ENCODE data around the gene SCGB3A1. TPM values are rescaled to one million over a fixed set of nuclear protein-coding genes. Genes with fewer than 3 reads are reported as not detected.

Gene SCGB3A1
- total RNA-seq, 4 donors from 2014 or later = not detected

DNA sequence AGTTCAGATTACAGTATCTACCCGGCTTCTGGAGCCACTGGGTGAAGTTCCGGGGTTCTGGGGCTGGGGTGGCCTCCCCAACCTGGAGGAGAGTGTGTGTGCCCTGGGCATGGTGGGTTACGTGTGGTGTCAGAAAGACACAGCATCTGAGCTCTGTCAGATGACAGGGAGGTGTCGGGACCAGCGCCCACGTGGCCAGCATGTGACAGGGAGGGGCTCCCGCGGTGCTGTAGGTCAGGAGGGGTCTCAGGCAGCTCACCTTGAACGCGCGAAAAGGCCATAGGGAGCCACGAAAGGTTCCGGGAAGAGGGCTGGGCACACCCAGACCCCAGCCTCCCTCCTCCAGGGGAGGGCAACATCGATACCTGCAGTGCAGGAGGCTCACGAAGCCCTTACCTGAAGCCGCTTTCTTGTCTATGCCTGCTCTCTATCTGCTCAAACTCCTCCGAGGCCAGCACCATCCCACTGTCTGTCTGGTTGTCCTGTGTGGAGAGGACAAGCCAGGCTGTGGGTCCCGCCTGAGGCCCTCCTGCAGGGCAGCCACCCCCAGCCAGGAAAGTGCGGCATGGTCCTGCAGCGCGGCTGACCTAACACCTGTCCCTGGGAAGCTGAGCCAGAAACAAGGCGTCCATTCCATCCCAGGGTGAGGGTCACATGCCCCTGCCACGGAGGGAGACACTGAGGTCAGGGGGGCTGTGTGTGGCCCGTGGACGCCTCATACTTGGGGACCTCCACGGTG lies 17.4 kb upstream of the SCGB3A1 start:
- no peaks in the 10 kb centered on the region for H3K4me1 ChIP-seq
- ATAC-seq = no peak

GRCh38 chr5:180607861-180608571 lies 16.7 kb upstream of the SCGB3A1 start:
- Histone ChIP-seq H3K4me3 (no peak overlapping the region), H3K4me1 (no peaks in the 10 kb centered on the region), H3K27ac (no peak overlapping the region), H3K9me3 (no peaks in the 10 kb centered on the region), H3K27me3 (peaks cover 0 to 3% (median 0%) of the 10 kb centered on the region in 3 donors), H3K36me3 (no peaks in the 10 kb centered on the region)
- DNase-seq = no peak
- in situ Hi-C loops (cut with MboI; ENCODE audit: low sequenced_read_pairs in 4 of 4) = no loop called here
- no peak for ATAC-seq
- intact Hi-C loops (cut with DNase I; ENCODE audit: low total_unique reads) = no loop called here
- TF ChIP-seq, protein P1, sequence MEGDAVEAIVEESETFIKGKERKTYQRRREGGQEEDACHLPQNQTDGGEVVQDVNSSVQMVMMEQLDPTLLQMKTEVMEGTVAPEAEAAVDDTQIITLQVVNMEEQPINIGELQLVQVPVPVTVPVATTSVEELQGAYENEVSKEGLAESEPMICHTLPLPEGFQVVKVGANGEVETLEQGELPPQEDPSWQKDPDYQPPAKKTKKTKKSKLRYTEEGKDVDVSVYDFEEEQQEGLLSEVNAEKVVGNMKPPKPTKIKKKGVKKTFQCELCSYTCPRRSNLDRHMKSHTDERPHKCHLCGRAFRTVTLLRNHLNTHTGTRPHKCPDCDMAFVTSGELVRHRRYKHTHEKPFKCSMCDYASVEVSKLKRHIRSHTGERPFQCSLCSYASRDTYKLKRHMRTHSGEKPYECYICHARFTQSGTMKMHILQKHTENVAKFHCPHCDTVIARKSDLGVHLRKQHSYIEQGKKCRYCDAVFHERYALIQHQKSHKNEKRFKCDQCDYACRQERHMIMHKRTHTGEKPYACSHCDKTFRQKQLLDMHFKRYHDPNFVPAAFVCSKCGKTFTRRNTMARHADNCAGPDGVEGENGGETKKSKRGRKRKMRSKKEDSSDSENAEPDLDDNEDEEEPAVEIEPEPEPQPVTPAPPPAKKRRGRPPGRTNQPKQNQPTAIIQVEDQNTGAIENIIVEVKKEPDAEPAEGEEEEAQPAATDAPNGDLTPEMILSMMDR (IDR thresholded peaks at IDR 0.05 in 4 of 5, conservative IDR thresholded peaks at IDR 0.05 in 1 of 5) = no peak
- TF ChIP-seq POLR2A (IDR thresholded peaks at IDR 0.05) = no peak

More for the DNA sequence above, 17.4 kb upstream of the SCGB3A1 start:
- in situ Hi-C loops (cut with MboI; ENCODE audit: low sequenced_read_pairs in 4 of 4) (no loop called here), intact Hi-C loops (cut with DNase I; ENCODE audit: low total_unique reads) (no loop called here)
- DNase-seq = no peak
- Histone ChIP-seq H3K9me3 (no peaks in the 10 kb centered on the region), H3K4me3 (no peak overlapping the region), H3K27ac (no peak overlapping the region), H3K27me3 (peaks cover 0 to 3% (median 0%) of the 10 kb centered on the region in 3 donors), H3K36me3 (no peaks in the 10 kb centered on the region)
- no peak for TF ChIP-seq POLR2A (IDR thresholded peaks at IDR 0.05)
- TF ChIP-seq, protein P1 (IDR thresholded peaks at IDR 0.05 in 4 of 5, conservative IDR thresholded peaks at IDR 0.05 in 1 of 5) = no peak

- ATAC-seq = no peak
- in situ Hi-C loops (cut with MboI; ENCODE audit: low sequenced_read_pairs in 4 of 4) = no loop called here
- DNase-seq = no peak
Observed at GRCh38 chr5:180606215-180606785, 15.0 kb upstream of the SCGB3A1 start.

GRCh38 chr5:180605554-180606214 lies 14.4 kb upstream of the SCGB3A1 start:
- intact Hi-C loops (cut with DNase I; ENCODE audit: low total_unique reads) (no loop called here), in situ Hi-C loops (cut with MboI; ENCODE audit: low sequenced_read_pairs in 4 of 4) (no loop called here)
- no peaks in the 10 kb centered on the region for H3K36me3 ChIP-seq
- no peaks in the 10 kb centered on the region for H3K4me1 ChIP-seq
- H3K9me3 ChIP-seq = no peaks in the 10 kb centered on the region
- no peak for ATAC-seq
- DNase-seq = no peak
- H3K4me3 ChIP-seq = no peak overlapping the region
- no peak overlapping the region for H3K27ac ChIP-seq
- H3K27me3 ChIP-seq = peaks cover 0 to 3% (median 0%) of the 10 kb centered on the region in 3 donors
- TF ChIP-seq POLR2A (IDR thresholded peaks at IDR 0.05) = no peak
- TF ChIP-seq, protein P1 (IDR thresholded peaks at IDR 0.05 in 4 of 5, conservative IDR thresholded peaks at IDR 0.05 in 1 of 5) = peak in 2 of 5 experiments; percentile 30 to 31

More at GRCh38 chr5:180606215-180606785, 15.0 kb upstream of the SCGB3A1 start:
- Histone ChIP-seq H3K9me3 (no peaks in the 10 kb centered on the region), H3K4me3 (no peak overlapping the region), H3K36me3 (no peaks in the 10 kb centered on the region), H3K27me3 (peaks cover 0 to 3% (median 0%) of the 10 kb centered on the region in 3 donors), H3K27ac (no peak overlapping the region), H3K4me1 (no peaks in the 10 kb centered on the region)
- no peak for TF ChIP-seq POLR2A (IDR thresholded peaks at IDR 0.05)
- TF ChIP-seq, protein P1 (IDR thresholded peaks at IDR 0.05 in 4 of 5, conservative IDR thresholded peaks at IDR 0.05 in 1 of 5) = no peak
- intact Hi-C loops (cut with DNase I; ENCODE audit: low total_unique reads) = no loop called here
